GM13977 (cell line): ENCODE measurements around the gene TEX19.

ENCODE experiments used
- DNase-seq: peaks from one replicate; pipeline ENCODE4 v3.0.0; 2012; ENCODE audit warnings: low spot score
- in situ Hi-C: fragments of 300-500 bp; cut with MboI; formaldehyde crosslinking; loops from one replicate; pipeline ENCODE4 v1.12.0; 2022; ENCODE audit warnings: low sequenced_read_pairs, low pct_unique_long_range_greater_than_20kb, mixed read lengths, inconsistent platforms; ENCODE audit not compliant: unreplicated experiment
- TF ChIP-seq, protein P1 (sequence below): IDR thresholded peaks from 2 replicates; pipeline ENCODE4 v1.5.1; 2012; ENCODE audit warnings: mild to moderate bottlenecking, control low read depth; ENCODE audit not compliant: insufficient read depth; ENCODE audit errors: extremely low read depth, missing control alignments

Gene TEX19

DNA sequence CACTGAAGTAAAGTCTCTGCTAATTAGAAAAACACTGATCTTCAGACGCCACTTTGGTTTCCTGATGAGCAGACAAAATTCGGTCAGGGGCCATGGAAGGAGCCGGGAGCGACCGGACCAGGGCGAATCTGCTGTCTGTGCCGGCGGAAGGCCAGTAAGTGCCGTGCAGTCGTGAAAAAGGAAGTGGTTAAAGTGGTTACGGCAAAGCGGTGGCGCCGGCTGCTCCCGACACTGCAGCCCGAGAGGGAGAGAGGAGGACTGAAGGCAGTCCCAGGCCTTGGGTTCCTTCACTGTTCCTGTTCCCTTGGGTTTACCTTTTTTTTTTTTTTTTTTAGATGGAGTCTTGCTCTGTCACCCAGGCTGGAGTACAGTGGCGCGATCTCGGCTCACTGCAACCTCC lies 41.8 kb downstream of the TEX19 start:
- in situ Hi-C loops, result no loop called here
- TF ChIP-seq, protein P1, sequence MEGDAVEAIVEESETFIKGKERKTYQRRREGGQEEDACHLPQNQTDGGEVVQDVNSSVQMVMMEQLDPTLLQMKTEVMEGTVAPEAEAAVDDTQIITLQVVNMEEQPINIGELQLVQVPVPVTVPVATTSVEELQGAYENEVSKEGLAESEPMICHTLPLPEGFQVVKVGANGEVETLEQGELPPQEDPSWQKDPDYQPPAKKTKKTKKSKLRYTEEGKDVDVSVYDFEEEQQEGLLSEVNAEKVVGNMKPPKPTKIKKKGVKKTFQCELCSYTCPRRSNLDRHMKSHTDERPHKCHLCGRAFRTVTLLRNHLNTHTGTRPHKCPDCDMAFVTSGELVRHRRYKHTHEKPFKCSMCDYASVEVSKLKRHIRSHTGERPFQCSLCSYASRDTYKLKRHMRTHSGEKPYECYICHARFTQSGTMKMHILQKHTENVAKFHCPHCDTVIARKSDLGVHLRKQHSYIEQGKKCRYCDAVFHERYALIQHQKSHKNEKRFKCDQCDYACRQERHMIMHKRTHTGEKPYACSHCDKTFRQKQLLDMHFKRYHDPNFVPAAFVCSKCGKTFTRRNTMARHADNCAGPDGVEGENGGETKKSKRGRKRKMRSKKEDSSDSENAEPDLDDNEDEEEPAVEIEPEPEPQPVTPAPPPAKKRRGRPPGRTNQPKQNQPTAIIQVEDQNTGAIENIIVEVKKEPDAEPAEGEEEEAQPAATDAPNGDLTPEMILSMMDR, result no peak
- DNase-seq, result peak; percentile 91

DNA sequence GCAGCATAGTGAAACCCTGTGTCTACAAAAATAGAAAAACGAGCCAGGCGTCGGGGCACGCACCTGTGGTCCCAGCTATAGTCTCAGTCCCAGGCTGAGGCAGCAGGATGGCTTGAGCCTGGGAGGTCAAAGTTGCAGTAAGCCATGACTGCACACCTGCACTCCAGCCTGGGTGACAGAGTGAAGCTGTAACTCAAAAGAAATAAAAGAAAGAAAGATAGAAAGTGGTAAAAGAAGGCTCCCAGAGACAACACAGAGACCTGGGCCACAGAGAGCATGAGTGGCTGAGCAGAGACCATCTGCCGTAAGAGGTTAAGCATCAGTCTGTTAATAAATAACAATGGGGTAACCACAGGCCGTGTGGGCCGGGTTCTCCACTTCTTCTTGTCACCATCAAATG lies 43.8 kb downstream of the TEX19 start:
- peak; percentile 73 for DNase-seq
- in situ Hi-C loops, result no loop called here
- TF ChIP-seq, protein P1, result no peak

DNA sequence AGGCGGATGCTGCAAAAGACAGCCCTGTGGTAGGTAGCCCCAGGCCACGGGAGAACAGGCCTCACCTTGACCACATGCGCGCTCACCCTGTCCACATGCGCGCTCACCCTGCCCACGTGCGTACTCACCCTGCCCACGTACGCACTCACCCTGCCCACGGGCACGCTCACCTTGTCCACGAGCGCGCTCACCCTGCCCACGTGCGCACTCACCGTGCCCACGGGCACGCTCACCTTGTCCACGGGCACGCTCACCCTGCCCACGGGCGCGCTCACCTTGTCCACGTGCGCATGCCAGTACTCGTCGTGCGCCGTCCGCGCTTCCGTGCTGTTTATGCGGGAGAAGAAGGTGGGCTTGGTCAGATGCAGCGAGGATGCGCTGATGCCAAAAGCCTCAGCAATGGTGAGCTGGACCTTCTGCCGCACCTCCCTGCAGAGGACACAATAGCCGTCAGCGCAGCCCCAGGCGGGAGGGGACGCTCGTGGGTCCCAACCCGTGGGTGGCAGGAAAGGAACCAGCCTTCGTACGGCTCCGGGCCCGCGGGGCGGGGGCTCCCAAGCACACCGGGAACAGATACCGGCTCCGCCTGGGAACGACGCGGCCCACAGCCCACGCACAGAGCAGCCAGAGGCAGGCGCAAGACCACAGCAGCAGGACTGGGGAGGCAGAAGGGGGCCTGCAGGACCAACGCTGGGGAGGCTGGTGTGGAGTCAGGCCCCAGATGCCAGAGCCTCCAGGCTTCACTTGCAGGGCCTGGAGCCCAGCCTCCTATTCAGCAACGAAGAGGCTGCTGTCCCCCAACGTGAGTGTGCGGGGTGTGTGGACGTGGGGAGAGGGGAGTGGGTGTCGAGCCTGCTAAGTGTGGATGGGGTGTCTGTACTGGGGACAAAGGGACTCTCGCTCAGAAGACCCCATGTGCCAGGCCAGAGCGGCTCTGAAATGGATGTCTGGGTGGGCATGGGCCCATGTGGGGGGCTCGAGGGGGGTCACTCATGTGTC lies 44.9 kb downstream of the TEX19 start:
- in situ Hi-C loops, result no loop called here
- TF ChIP-seq, protein P1, result no peak
- no peak for DNase-seq

DNA sequence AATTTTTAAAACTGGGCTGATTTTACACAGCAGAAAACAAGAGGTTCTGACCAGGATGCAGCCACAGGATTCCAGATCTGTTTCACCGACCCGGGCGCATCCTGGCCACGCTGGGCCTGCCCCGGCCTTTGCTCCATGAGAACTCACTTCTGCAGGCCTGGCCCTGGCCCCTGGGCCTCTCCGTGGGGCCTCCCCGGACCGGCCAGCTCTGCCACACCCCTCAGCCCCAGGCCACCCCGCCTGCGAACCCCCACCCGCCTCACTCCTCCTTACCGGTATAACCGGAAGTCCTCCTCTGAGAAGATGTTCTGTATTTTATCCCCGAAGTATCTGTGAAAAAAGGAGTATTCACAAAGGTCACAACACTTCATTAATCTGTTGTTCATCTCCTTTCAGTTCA lies 46.0 kb downstream of the TEX19 start:
- DNase-seq, result no peak
- TF ChIP-seq, protein P1, result no peak
- in situ Hi-C loops, result no loop called here

DNA sequence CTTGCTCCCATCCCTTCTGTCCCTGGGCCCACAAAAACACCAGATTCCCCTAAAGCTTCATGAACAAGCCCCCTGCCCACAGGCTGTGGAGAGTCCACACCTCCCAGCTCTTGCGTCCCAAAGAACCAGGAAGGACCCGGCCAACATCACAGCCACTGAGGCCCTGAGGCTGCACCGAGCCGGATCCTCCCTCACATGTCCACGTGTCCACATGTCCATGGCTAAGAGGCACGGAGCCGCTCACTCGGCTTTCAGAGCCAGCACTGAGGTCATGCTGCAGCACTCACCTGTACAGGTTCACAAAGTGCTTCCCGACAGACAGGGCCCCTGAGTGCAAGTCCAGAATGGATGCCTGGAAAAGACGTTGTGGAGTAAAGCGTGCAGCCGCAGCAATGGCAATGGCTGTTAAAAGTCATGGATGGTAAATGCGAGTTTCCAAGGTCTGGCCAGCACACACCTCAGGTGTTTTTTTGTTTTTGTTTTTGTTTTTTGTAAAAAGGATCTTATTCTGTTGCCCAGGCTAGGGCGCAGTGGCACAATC lies 47.2 kb downstream of the TEX19 start:
- in situ Hi-C loops, result no loop called here
- TF ChIP-seq, protein P1, result no peak
- DNase-seq, result no peak

DNA sequence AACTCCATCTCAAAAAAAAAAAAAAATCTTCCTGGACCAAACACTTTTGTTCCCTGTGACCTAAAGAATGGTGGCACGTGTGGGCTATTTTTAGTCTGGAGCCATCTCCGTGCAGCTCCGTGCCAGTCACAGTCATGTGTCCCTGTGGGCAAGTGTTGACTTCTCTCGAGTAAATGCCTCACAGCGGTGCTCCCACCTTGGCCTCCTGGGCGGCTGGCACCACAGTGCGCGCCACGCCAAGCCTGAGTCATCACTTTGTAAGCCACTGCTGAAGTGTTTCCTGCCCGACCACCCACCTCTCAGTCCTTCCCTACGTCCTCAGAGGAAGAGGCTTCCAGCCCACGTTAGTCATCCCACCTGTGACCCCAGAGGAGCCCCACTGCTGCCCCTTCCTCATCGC lies 48.2 kb downstream of the TEX19 start:
- DNase-seq, result no peak
- TF ChIP-seq, protein P1, result no peak
- in situ Hi-C loops, result no loop called here
